GM18873 (cell line): ENCODE results near the gene PRSS23.
"Not testable (repeated sequence)": the region's sequence is repeated elsewhere in the genome, so short reads cannot be mapped to it uniquely, and the experiment has no call there.

ENCODE experiments used
- ATAC-seq: cut with Tn5 transposase; IDR thresholded peaks from one replicate; pipeline ENCODE4 v1.9.1; 2021; ENCODE audit warnings: mild to moderate bottlenecking, moderate library complexity, moderate number of reproducible peaks; ENCODE audit not compliant: unreplicated experiment, low FRiP score

Gene PRSS23

GRCh38 chr11:86800076-86800959 is at the start of gene PRSS23:
PRSS23 (plus strand) TSS chr11:86800542; CDS start chr11:86807644, 7,102 bp downstream.
- no peak for ATAC-seq

GRCh38 chr11:86753459-86753858 is 46.9 kb upstream of the PRSS23 start:
- ATAC-seq, result no peak

- ATAC-seq, result no peak
These were observed 45.2 kb upstream of the PRSS23 start for GRCh38 chr11:86755146-86755545.

GRCh38 chr11:86758171-86758570 is 42.2 kb upstream of the PRSS23 start:
- ATAC-seq, result no peak

- ATAC-seq, result no peak
These were observed 39.8 kb upstream of the PRSS23 start for GRCh38 chr11:86760577-86760976.

GRCh38 chr11:86761978-86762377 is 38.4 kb upstream of the PRSS23 start:
- no peak for ATAC-seq

GRCh38 chr11:86765203-86765602 is 35.1 kb upstream of the PRSS23 start:
- ATAC-seq, result no peak

GRCh38 chr11:86765878-86766277 is 34.5 kb upstream of the PRSS23 start:
- no peak for ATAC-seq

- ATAC-seq, result no peak
These were observed 31.1 kb upstream of the PRSS23 start for GRCh38 chr11:86769219-86769618.

- not testable (repeated sequence) for ATAC-seq
These were observed 29.8 kb upstream of the PRSS23 start for GRCh38 chr11:86770473-86771027.

GRCh38 chr11:86772999-86773398 is 27.3 kb upstream of the PRSS23 start:
- ATAC-seq, result no peak

- no peak for ATAC-seq
These were observed 26.7 kb upstream of the PRSS23 start for GRCh38 chr11:86773513-86774252.

GRCh38 chr11:86774417-86774816 is 25.9 kb upstream of the PRSS23 start:
- ATAC-seq, result no peak

GRCh38 chr11:86775361-86775760 is 25.0 kb upstream of the PRSS23 start:
- ATAC-seq, result no peak

GRCh38 chr11:86781546-86781945 is 18.8 kb upstream of the PRSS23 start:
- no peak for ATAC-seq

GRCh38 chr11:86782742-86783141 is 17.6 kb upstream of the PRSS23 start:
- no peak for ATAC-seq

GRCh38 chr11:86783661-86784060 is 16.7 kb upstream of the PRSS23 start:
- no peak for ATAC-seq

- ATAC-seq, result no peak
These were observed 16.1 kb upstream of the PRSS23 start for GRCh38 chr11:86784241-86784681.

- no peak for ATAC-seq
These were observed 14.8 kb upstream of the PRSS23 start for GRCh38 chr11:86785576-86785975.

GRCh38 chr11:86787018-86787536 is 13.3 kb upstream of the PRSS23 start:
- no peak for ATAC-seq

- no peak for ATAC-seq
These were observed 12.7 kb upstream of the PRSS23 start for GRCh38 chr11:86787656-86788055.
